CD4-positive, alpha-beta T cell treated with Interleukin-4 for 4 hours (primary cell): ENCODE measurements around the gene SLC35G4.
"Not testable (repeated sequence)": the region's sequence is repeated elsewhere in the genome, so short reads cannot be mapped to it uniquely, and the experiment has no call there.

ENCODE experiments used
- DNase-seq: peaks from one replicate; pipeline ENCODE4 v3.0.0-alpha.2; 2020

SLC35G4 gene

DNA sequence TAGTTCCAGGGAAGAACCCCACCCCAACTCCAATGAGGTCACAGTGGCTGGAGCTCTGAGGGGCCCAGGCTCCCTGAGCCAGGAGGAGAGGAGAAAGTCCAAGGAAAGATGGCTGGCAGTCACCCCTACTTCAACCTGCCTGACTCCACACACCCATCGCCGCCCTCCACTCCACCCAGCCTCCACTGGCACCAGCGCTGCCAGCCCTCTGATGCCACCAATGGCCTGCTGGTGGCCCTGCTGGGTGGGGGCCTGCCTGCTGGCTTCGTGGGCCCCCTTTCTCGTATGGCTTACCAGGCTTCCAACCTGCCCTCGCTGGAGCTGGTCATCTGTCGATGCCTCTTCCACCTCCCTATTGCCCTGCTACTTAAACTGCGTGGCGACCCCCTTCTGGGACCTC is at the start of gene SLC35G4:
Gene SLC35G4 (plus strand): TSS at position 109 of the 400 bp plus-strand sequence. CDS start 0 bp downstream, at position 109.
- DNase-seq, result not testable (repeated sequence)

DNA sequence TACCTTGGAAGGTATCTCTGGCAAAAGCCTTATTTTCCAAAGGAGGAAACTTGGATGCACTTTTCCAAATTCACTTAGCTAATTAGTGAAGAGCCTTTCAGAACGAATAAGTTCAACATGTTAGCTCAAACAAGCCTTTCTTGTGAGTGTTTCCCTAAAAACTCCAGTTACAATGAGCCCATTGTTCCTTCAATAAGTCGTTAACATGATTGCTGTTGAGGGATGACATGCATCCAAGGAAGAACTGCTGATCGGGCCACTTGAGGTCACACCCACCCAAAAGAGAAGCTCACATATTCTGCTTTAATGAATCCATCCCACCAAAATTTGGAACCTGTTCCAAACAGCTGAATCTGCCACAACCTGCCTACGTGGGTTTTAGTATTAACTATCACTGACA is 48.1 kb upstream of the SLC35G4 start:
- no peak for DNase-seq

DNA sequence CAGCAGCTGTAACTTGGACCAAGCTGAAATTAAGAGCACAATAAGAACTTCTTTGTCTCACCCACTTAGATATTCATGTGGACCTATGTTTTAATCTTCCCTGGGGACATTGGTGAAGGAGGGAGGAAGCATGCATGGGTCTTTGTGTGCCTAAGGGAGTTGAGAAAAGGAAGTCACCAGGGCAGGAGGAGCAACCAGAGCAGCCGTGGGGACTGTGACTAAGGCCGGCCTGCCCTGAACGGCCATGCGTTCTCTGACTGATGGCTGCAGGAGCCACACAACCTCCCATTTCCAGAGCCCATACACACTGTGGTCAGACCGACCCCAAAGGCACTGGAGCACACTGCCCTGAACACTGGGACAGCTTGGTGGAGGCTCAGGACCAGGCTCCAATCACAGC is 43.7 kb upstream of the SLC35G4 start:
- DNase-seq, result no peak

DNA sequence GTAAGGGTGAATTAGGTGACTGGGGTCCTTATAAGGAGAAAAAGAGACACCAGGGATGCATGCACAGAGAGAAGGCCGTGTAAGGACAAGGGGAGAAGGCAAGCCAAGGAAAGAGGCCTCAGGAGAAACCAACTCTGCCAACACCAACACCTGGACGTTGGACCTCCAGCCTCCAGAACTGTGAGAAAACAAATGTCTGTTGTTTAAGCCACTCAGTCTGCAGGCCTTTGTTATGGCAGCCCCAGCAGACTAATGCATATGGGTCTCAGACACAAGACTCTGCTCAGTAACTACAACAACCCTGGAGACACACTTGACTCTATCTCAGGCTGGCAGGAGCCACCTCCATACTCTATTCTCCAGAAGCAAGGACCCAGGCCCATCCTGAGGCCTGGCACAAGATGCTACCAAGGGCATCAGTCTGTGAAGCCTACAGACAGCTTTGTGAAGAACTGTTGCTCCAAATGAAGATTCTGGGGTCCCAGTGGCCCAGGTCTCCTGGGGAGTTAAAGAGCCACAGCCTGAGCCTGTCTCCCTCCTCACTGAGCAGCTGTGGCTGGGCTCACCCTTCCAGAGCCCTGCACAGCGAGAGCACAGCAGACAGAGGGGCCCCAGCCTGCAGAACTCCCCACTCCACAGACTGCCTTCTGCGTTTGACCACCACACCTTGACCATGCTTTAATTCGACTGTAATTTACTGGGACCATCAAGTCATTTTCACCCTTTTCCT is 43.0 kb upstream of the SLC35G4 start:
- no peak for DNase-seq

DNA sequence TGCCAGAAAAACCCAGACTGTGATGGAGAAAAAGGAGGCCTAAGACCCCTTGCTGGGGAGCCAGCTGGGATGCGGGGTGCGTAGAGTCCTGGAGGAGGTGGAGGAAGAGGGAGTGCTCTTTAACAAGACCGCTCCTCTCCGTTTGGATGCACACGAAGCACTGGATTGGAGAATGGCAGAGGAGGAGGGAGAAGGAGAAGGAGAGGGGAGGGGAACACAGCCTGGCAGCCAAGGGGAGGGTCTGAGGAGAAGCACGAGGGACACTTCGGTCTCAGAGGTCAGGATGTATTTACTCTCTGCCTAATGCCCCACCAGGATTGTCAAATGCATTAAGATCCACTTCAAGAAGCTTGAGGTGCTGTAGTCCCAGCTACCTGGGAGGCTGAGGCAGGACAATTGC is 42.0 kb upstream of the SLC35G4 start:
- no peak for DNase-seq

DNA sequence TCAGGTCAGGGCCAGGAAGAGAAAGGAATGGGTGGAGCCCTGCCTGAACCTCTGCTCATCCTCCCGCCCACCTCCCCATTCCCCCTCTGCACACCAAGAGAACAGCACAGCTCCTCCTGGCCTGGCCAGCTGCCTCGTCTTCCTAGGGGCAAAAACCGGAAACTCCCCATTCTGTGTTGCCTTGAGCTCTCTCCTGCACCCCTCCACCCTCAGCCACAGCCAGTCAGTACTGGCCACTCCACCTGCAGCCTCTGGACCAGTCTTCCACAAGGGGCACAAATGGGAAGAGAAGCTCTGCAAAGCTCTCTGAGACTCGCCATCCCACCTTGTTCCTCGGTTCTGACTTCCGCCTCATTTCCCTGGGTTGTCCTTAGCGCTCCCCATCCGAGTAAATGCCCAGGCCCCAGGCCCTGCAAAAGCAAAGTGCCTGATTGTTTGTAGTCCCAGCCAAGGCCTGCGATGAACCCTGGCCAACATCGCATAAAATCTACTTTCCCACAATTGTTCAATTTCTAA is 39.3 kb upstream of the SLC35G4 start:
- no peak for DNase-seq

DNA sequence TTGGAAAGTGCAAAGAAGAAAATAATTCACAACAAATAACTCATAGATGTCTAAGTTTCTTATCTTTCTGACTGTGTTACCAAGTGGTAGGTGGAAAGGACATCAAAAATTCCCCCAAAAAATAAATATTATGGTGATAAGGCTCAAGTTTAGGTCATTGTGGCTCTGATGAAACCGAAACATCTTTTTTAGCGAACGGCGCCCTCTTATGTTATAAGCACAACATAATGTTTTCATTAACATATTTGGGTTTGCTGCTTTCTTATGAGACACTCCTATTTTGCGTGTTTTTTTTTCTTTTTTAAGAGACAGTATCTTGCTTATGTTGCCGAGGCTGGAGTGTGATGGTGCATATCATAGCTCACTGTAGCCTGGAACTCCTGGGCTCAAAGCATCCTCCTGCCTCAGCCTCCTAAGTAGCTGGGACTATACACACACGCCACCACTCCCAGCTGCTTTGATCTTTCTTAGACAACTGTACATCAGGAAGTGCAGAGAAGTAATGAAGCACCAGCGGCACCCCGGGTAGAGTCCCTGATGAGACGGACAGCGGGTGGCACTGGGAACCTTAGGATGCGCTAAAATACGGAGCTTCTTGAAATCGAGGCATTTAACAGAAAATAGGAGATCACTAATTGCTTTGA is 38.5 kb upstream of the SLC35G4 start:
- no peak for DNase-seq

DNA sequence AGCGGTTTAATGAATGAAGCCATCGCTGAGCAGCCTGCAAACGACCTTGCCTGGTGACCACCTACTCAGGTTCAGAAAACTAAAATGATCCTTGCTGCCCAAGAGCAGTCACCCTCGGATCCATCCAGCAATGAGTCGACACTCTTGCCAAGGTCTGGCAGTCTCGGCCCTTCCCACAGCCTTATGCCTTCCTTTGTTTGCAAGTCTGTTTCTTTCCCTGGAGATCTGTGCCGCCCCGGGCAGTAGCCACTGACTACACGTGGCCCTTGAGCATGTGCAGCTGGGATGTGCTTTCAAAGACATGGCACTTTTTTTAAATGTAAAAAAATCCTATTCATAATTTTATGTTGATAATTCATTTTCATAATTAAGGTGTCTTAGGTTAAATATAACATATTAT is 37.2 kb upstream of the SLC35G4 start:
- no peak for DNase-seq

DNA sequence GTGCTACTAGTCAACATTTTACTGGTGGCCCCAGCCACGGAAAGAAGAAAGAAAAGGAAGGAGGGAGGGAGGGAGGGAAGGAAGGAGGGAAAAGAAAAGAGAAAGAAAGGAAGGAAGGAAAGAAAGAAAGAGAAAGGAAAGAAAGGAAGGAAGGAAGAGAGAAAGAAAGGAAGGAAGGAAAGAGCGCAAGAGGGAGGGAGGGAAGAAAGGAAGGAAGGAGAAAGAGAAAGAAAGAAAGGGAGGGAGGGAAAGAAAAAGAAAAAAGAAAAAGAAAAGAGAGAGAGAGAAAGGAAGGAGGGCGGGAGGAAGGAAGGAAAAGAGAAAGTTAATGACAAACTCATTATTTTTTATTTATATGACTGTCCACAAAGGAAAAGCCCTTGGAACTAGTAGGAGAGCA is 34.9 kb upstream of the SLC35G4 start:
- no peak for DNase-seq

DNA sequence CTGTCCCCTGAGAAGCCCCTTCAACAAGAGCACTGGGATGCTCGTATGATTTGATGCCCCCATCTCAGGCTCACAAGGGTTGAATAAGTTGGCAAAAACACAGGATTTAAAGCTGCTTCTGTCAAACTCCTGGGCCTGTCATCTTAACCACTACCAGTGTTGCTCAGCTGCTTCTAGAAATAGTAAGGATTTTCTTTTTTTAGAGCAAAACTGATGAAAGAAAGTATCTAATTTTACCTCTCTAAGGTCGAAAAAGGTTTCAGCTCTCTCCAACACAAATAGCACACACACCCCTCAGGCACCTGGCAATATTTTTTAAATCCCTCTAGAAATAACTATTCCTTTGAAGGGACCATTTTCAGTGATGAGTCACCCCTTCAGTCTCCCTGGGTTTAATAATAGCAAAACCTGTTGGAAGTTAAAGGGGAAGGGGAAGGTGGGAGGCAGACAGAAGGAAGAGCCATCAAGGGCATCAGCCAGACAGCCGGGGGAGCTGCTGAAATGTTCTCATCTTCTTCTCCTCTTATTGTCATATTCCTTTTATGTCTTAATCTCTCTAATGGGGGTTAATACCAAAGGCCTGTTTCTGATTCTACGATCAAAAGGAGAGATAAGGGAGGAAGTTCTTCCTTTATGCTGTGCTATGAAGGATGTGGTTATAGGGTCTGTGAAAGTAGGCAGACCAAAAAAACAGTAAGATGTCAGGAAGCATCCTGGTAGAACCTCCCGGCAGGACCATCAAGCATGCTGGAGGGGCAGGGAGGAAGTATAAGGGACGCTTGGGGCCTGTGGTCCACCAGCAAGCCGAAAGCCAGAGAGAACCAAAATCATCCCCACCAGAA is 31.9 kb upstream of the SLC35G4 start:
- DNase-seq, result no peak

DNA sequence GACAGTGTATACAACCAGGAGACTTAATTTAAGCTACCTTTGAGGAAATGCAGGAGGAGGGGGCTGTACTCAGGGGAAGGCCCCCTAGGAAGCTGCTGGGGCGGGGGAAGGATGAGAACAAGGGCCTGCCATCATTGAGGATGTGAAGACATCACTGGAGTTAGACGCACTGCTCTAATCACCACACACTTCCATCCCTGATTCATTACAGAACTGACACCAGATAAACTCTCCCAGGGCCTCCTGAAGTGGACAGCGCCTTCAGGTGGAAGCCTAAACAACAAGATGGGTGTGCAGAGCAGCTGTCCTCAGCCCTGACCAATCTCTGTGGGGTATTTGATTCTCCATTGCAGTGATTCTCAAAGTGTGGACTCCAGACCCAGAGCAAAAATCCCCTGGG is 30.6 kb upstream of the SLC35G4 start:
- no peak for DNase-seq

DNA sequence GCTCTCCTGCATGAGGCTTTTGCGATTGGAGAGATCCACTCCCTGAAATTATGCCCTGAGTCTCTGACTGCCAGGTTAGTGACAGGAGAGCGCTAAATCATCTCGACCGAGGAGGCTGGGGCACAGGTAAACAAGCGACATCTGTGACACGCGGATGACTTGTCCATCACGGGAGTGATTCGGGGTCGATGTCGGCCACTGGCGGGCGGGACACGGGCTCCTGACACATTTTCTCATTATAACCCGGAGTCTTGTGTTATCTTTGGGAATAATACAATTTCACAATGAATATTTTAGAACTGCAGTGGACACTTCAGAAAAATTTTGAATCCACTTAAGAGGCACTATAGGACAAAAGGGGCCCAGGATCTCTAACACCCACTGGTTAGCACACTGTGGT is 29.5 kb upstream of the SLC35G4 start:
- DNase-seq, result no peak

DNA sequence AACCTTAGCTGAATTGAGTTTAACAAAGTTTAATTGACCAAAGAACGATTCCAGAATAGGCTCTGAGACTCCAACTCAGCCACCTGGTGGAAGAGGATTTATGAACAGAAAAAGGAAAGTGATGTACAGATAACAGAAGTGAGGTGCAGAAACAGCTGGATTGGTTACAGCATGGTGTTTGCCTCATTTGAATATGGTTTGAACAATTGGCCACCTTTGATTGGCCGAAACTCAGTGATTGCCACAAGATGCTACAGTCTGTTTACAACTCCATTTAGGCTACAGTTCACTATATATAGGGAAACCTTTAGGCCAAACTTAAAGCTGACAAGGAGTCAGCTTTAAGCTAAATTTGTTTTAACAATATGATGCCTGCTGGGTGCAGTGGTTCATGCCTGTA is 28.1 kb upstream of the SLC35G4 start:
- no peak for DNase-seq

DNA sequence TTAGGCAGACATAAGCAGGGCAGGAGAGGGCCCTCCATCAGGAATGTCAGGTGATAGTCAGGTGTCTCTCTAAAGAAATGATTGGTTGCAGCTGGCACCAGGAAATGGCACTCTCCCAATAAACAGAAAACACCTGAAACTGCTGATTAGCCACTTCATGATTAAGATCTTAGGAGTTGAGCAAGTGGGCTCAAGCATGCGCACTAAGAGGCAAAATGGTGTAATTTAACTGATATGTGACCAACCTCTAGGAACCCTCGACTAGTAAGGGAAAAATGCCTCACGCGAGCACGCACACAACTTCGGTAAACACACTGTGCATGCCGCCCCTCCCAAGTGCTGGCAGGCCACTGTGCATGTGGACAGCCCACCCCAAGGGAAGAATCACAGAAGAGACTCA is 23.8 kb upstream of the SLC35G4 start:
- no peak for DNase-seq

DNA sequence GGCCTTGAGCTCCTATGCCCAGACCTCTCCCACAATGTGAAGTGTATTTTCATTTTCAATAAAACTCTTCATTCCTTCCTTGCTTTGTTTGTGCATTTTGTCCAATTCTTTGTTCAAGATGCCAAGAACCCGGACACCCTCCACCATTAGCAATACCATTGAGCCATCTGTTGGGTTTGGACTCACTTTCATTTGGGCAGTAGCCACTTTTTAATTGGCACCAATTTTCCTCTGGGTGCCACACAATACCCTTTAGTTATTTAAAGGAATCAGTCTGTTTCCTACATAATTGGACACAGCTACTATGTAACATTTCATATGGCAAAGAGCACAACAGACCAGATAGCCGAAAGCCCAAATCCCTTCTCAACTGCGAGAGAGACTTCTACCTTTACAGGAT is 22.5 kb upstream of the SLC35G4 start:
- no peak for DNase-seq

DNA sequence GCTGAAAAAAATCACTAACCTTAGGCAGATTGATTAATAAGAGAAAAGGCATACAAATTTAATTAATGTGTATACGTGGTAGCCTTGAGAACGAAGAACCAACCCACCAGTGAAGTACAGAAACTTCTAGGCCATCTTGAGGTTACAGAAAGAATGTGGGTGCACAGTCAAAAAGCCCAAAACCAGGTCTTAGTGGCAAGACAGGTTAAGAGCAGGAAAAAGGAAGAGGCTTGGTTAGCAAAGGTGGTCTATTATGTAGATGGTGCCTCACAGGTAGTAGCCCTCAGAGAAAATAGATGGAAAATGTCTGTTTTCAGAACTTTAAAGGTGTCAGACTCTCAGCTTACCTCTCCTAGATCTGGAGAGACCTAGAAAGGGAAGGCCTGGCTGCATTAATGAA is 22.0 kb upstream of the SLC35G4 start:
- no peak for DNase-seq

DNA sequence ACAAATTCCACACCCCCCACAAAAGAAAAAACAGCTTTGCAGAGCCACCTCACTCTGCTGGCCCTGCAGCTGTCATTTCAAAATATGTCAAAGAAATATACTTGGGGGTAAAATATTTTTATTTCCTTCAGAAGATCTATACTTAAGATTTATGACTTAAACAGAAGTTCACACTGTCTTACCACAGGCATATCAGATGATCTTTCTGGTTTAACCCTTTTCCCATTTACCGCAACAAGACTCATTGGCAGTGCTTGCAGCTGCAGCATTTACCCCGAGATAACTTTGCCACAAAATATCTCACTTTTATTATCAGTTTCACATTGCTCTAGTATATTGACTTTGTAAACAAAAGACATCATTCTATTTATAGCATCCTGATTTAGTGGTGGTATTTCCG is 21.6 kb upstream of the SLC35G4 start:
- no peak for DNase-seq

DNA sequence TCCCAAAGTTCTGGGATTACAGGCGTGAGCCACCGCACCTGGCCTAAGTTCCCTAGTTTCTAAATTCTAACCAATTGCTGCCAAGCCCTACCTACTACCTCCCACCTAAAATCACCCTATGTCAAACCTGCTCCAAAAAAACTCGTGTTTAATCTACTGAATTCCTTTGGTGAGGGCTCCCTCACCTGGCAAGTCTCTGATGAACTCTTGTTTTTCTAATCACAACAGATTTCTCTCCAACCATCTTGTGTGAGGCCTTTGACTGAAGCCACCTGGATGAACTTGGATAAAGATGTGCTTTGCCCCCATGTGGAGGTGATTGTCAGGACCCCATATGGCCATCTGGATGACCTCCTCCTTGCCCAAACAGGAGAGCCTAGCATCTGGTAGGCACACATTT is 17.4 kb upstream of the SLC35G4 start:
- no peak for DNase-seq

DNA sequence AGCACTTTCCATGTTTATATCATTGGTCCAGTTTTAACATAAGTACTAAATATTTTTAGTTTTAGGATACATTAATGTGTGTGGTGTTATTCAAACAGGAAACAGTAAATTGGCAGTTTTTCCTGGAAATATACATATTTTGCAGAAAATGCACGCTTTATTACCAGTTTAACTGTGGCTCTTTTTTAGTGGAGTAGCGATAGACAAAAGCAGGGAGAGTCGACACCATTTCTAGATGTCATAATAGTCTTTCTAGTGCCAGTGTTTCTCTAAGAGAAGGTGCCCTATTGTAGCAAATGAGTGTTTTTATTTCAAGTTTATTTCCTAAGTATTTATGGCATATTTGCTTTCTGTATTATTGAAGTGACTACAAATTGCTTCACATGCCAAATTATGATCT is 9.1 kb upstream of the SLC35G4 start:
- DNase-seq, result no peak

DNA sequence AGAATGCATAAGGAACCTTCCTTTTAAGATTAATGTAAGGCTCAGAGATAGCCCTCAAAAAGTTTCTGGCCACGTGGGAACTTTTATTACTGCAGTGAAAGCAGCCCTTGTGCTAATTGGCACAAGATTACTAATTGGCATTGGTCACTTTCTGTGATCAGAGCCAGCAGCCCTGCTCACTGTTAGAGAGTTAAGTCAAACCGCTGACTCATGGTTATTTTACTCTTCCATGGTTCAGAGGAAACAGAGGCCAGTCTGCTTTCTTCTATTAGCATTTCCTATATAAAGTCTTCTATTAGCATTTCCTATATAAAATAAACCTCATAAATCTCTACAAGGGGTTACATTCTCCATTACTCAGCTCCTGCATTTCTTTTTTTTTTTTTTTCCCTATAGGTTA is 1.5 kb upstream of the SLC35G4 start:
- DNase-seq, result no peak

DNA sequence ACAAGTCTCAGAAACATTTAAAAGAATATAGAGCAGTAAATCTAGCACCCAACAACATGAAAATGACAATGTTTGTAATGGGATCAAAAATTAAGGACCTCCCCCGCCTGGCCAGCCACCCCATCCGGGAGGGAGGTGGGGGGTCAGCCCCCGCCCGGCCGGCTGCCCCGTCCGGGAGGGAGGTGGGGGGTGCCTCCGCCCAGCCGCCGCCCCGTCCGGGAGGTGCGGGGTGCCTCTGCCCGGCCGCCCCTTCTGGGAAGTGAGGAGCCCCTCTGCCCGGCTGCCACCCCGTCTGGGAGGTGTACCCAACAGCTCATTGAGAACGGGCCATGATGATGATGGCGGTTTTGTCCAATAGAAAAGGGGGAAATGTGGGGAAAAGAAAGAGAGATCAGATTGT is 778 bp upstream of the SLC35G4 start:
- not testable (repeated sequence) for DNase-seq

DNA sequence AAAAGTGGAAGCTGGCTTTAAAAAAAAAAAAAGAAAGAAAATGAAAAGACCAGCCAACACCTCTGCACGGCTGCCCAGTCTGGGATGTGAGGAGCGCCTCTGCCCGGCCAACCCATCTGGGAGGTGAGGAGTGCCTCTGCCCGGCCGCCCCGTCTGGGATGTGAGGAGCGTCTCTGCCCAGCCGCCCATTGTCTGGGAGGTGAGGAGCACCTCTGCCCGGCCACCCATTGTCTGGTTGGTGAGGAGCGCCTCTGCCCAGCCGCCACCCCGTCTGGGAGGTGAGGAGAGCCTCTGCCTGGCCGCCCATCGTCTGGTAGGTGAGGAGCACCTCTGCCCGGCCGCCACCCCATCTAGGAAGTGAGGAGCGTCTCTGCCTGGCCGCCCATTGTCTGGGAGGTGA is 3.7 kb downstream of the SLC35G4 start:
- DNase-seq, result not testable (repeated sequence)

DNA sequence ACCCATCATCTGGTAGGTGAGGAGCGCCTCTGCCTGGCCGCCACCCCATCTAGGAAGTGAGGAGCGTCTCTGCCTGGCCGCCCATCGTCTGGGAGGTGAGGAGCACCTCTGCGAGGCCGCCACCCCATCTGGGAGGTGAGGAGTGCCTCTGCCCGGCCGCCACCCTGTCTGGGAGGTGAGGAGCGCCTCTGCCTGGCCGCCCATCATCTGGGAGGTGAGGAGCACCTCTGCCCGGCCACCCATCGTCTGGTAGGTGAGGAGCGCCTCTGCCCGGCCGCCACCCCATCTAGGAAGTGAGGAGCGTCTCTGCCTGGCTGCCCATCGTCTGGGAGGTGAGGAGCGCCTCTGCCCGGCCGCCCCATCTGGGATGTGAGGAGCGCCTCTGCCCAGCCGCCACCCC is 4.2 kb downstream of the SLC35G4 start:
- DNase-seq, result not testable (repeated sequence)

DNA sequence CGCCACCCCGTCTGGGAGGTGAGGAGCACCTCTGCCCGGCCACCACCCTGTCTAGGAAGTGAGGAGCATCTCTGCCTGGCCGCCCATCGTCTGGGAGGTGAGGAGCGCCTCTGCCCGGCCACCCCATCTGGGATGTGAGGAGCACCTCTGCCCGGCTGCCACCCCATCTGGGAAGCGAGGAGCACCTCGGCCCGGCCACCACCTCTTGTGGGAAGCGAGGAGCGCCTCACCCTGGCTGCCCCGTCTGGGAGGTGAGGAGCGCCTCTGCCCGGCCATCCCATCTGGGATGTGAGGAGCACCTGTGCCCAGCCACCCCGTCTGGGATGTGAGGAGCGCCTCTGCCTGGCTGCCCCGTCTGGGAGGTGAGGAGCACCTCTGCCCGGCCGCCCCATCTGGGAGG is 4.6 kb downstream of the SLC35G4 start:
- DNase-seq, result not testable (repeated sequence)
